B cell (primary cell): ENCODE data around the gene SLC19A1. TPM values are rescaled to one million over a fixed set of nuclear protein-coding genes. Genes with fewer than 3 reads are reported as not detected.
"Not testable (repeated sequence)": the region's sequence is repeated elsewhere in the genome, so short reads cannot be mapped to it uniquely, and the experiment has no call there.

ENCODE experiments used
- ATAC-seq: fragments of 200-7000 bp; cut with Tn5 transposase; one replicate; pipeline ENCODE4 v1.10.0; 2021; ENCODE audit warnings: low read depth, mild to moderate bottlenecking, moderate number of reproducible peaks, moderate library complexity
- CTCF ChIA-PET: fragments of 350-600 bp; sonication (Branson Sonifier 250); formaldehyde crosslinking; loops from one replicate; lab custom pipeline; 2021; ENCODE audit warnings: antibody characterized with exemption, inconsistent platforms; lab: Charles Lee
- POLR2A ChIA-PET: fragments of 350-600 bp; sonication (Branson Sonifier 250); formaldehyde crosslinking; loops from one replicate; lab custom pipeline; 2021; ENCODE audit warnings: antibody characterized with exemption; lab: Charles Lee
- DNase-seq: peaks from one replicate; pipeline ENCODE4 v3.0.0; 2013
- H2AFZ ChIP-seq: 2 replicates; pipeline ENCODE4 v1.6.1; 2012; ENCODE audit warnings: mild to moderate bottlenecking, low read depth, low read length; ENCODE audit not compliant: insufficient read depth, poor library complexity, severe bottlenecking
- H3K27ac ChIP-seq, 2 donors: 1 replicate in 1 of 2; 2 replicates in 1 of 2; pipeline ENCODE4 v1.5.1; 2012 to 2013; ENCODE audit warnings: low read length in 2 of 2, mild to moderate bottlenecking in 2 of 2, moderate library complexity in 1 of 2
- H3K27me3 ChIP-seq, 4 experiments: fragments of 200-600 bp in 1 of 4; sonication (generic) in 1 of 4; replicated peaks in 1 of 4; 1 replicate in 2 of 4; 2 replicates in 2 of 4; pipeline versions ENCODE4 v1.6.1 to v1.7.0; 2013 to 2016; ENCODE audit warnings: low read length in 3 of 4, mild to moderate bottlenecking in 2 of 4, mixed read lengths in 1 of 4, moderate library complexity in 1 of 4; ENCODE audit not compliant: insufficient read depth in 4 of 4, control insufficient read depth in 3 of 4; ENCODE audit errors: control extremely low read depth in 1 of 4
- H3K36me3 ChIP-seq, 2 experiments: replicated peaks in 1 of 2; 1 replicate in 1 of 2; 2 replicates in 1 of 2; pipeline versions ENCODE4 v1.6.1 to v1.7.1; 2013; ENCODE audit warnings: low read length in 1 of 2; ENCODE audit not compliant: insufficient read depth in 2 of 2, control insufficient read depth in 1 of 2; ENCODE audit errors: control extremely low read depth in 1 of 2, extremely low read depth in 1 of 2
- H3K4me1 ChIP-seq, 2 donors: fragments of 200-600 bp in 1 of 2; sonication (generic) in 1 of 2; 1 replicate in 1 of 2; 2 replicates in 1 of 2; pipeline versions ENCODE4 v1.5.1 to v1.6.1; 2013 to 2017; ENCODE audit warnings: low read length in 2 of 2; ENCODE audit not compliant: control insufficient read depth in 2 of 2, insufficient read depth in 2 of 2
- H3K4me2 ChIP-seq: replicated peaks from 2 replicates; pipeline ENCODE3; 2012; ENCODE audit warnings: mild to moderate bottlenecking, low read depth, low read length; ENCODE audit not compliant: poor library complexity, severe bottlenecking
- H3K4me3 ChIP-seq, 5 experiments: fragments of 200-600 bp in 1 of 5; sonication (generic) in 1 of 5; 1 replicate in 3 of 5; 2 replicates in 2 of 5; pipeline versions ENCODE4 v1.5.1 to v1.7.0; 2011 to 2016; ENCODE audit warnings: low read length in 4 of 5, mild to moderate bottlenecking in 4 of 5, low read depth in 2 of 5, control low read depth in 1 of 5, moderate library complexity in 1 of 5; ENCODE audit not compliant: insufficient read depth in 1 of 5; ENCODE audit errors: control extremely low read depth in 1 of 5, extremely low read depth in 1 of 5
- H3K79me2 ChIP-seq: fragments of 200-600 bp; sonication (generic); one replicate; pipeline ENCODE4 v1.6.0; 2016; ENCODE audit warnings: low read length; ENCODE audit not compliant: control insufficient read depth, insufficient read depth
- H3K9ac ChIP-seq: fragments of 200-600 bp; sonication (generic); 2 replicates; pipeline ENCODE4 v1.6.1; 2017; ENCODE audit warnings: mild to moderate bottlenecking, low read length, moderate library complexity
- H3K9me3 ChIP-seq, 3 donors: one replicate each; pipeline versions ENCODE4 v1.6.1 to v1.7.1; 2013; ENCODE audit warnings: low read length in 2 of 3; ENCODE audit not compliant: control insufficient read depth in 2 of 3, insufficient read depth in 1 of 3; ENCODE audit errors: control extremely low read depth in 1 of 3
- H4K20me1 ChIP-seq: 2 replicates; pipeline ENCODE4 v1.6.0; 2012; ENCODE audit warnings: mild to moderate bottlenecking, low read length; ENCODE audit not compliant: insufficient read depth, control insufficient read depth, poor library complexity, severe bottlenecking
- H3K27ac Mint-ChIP-seq: one replicate; pipeline ENCODE4 v1.8.0; 2021; ENCODE audit warnings: mixed read lengths
- H3K27me3 Mint-ChIP-seq: one replicate; pipeline ENCODE4 v1.8.0; 2021; ENCODE audit warnings: mixed read lengths
- H3K4me1 Mint-ChIP-seq: one replicate; pipeline ENCODE4 v1.8.0; 2021; ENCODE audit warnings: mixed read lengths
- H3K4me3 Mint-ChIP-seq: one replicate; pipeline ENCODE4 v1.8.0; 2021; ENCODE audit warnings: mixed read lengths
- H3K9me3 Mint-ChIP-seq: one replicate; pipeline ENCODE4 v1.8.0; 2022; ENCODE audit warnings: mixed read lengths; ENCODE audit not compliant: insufficient read depth
- CTCF ChIP-seq: fragments of 200-600 bp; IDR thresholded peaks from one replicate; pipeline ENCODE4 v1.8.0; 2022; ENCODE audit warnings: antibody characterized with exemption, mild to moderate bottlenecking
- EZH2 ChIP-seq: IDR thresholded peaks from 2 replicates; pipeline ENCODE4 v1.6.1; 2012; ENCODE audit warnings: borderline replicate concordance, low read depth, mild to moderate bottlenecking, moderate library complexity, low read length; ENCODE audit not compliant: insufficient read depth, poor library complexity, severe bottlenecking
- WGBS: methylation state at CpG from one replicate; pipeline ENCODE4 v1.1.5; 2013; ENCODE audit warnings: missing lambda C conversion rate; ENCODE audit not compliant: insufficient coverage; 5-methylcytosine and 5-hydroxymethylcytosine counted together
- intact Hi-C: fragments of 100-400 bp; cut with micrococcal nuclease; formaldehyde crosslinking; loops from one replicate; pipeline ENCODE4 v1.10.0; 2022
- polyA plus RNA-seq: library from polyadenylated mRNA; depleted of rRNA; stranded (reverse); fragments of >200 nt; gene quantifications from 2 replicates; pipeline ENCODE4 v1.2.3, GENCODE V29; 2012
- total RNA-seq, 2 donors: library from RNA; stranded (reverse); fragments of 120-200 nt in 1 of 2; gene quantifications; 1 replicate in 1 of 2; 2 replicates in 1 of 2; pipeline versions ENCODE4 v1.2.3 to v1.2.4, GENCODE V29; 2013 to 2022

Gene SLC19A1
- total and polyA plus RNA-seq, 2 donors (not counting 1 experiment from before 2014, with no cell fraction given), result 8.7 to 10.1 TPM

DNA sequence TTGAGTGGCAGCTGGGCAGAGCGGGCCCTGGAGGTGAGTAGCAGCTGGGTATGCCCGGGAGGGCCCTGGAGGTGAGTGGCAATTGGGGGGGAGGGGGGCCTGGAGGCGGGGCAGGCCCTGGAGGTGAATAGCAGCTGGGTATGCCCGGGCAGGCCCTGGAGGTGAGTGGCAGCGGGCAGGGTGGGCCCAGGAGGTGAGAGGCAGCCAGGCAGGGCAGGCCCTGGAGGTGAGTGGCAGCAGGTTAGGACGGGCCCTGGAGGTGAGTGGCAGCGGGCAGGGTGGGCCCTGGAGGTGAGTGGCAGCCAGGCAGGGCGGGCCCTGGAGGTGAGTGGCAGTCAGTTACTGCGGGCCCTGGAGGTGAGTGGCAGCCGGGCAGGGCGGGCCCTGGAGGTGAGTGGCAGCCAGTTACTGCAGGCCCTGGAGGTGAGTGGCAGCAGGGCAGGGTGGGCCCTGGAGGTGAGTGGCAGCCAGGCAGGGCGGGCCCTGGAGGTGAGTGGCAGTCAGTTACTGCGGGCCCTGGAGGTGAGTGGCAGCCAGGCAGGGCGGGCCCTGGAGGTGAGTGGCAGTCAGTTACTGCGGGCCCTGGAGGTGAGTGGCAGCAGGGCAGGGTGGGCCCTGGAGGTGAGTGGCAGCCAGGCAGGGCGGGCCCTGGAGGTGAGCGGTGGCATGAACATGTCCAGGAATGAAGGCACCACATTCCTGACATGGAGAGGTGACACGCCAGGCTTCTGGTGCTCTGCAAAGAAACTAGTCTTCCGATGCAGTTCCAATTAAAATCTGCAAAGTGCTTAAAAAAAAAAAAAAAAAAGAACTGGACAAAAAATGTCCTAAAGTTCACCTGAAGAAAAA, 14.9 kb downstream of the SLC19A1 start:
- H3K4me3 Mint-ChIP-seq, H3K27ac ChIP-seq, intact Hi-C loops, H4K20me1 ChIP-seq, H3K4me2 ChIP-seq, ATAC-seq, H3K27ac Mint-ChIP-seq, H3K9ac ChIP-seq, H3K79me2 ChIP-seq, H3K4me1 Mint-ChIP-seq, H3K4me1 ChIP-seq, H3K9me3 Mint-ChIP-seq, DNase-seq, H3K36me3 ChIP-seq, H3K9me3 ChIP-seq, H3K4me3 ChIP-seq, H3K27me3 ChIP-seq, CTCF ChIA-PET, H3K27me3 Mint-ChIP-seq, H2AFZ ChIP-seq: not testable (repeated sequence)
- 90% methylated on average over 14 of the region's 19 CpGs for WGBS
- POLR2A ChIA-PET, result interaction anchor here (0.8 kb wide), 1 partner anchor 24 kb away, joined by 16 read pairs; no protein-coding TSS in a partner anchor

DNA sequence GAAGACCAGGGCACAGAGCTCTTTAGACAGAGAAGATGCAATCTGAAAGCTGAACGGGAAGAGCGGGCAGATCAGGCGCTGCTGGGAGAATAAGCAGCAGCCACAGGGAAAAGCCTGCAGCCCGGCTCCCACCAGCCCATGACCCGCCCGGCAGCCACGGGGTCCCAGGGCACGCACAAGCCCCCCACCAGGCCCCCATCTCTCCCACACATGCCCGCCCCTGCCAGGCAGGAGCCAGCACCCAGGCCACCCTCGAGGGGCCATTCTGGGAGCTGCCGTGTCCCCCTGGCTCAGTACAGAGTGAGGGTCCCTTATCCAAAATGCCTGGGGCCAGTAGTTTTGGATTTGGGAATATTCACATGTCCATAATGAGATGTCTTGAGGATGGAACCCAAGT, 16.3 kb downstream of the SLC19A1 start:
- Mint-ChIP-seq H3K4me1 (no peaks in the 10 kb centered on the region), H3K27me3 (no peaks in the 10 kb centered on the region), H3K4me3 (no peak overlapping the region), H3K27ac (no peak overlapping the region), H3K9me3 (no peaks in the 10 kb centered on the region)
- Histone ChIP-seq H3K27ac (no peak overlapping the region), H3K9ac (no peak overlapping the region), H3K4me3 (no peak overlapping the region), H3K9me3 (peaks cover under 1 to 4% (median 2%) of the 10 kb centered on the region in 3 donors), H3K79me2 (no peaks in the 10 kb centered on the region), H4K20me1 (no peaks in the 10 kb centered on the region), H3K36me3 (peaks cover 5 to 11% of the 10 kb centered on the region in 2 experiments), H3K4me1 (no peaks in the 10 kb centered on the region), H3K27me3 (no peaks in the 10 kb centered on the region), H2AFZ (no peak overlapping the region), H3K4me2 (no peak overlapping the region)
- TF ChIP-seq EZH2 (no peak), CTCF (no peak)
- ChIA-PET POLR2A (no interaction called here), CTCF (no interaction called here)
- DNase-seq (no peak), ATAC-seq (no peak)
- 100% methylated on average over 11 of the region's 11 CpGs for WGBS
- intact Hi-C loops, result no loop called here
